AG20443 (cell line): Measurements from ENCODE around the gene TXNL1.
A peak's percentile ranks its signal among the peaks of the same experiment; 100 is the strongest.

Experiments
- DNase-seq: peaks from one replicate; pipeline ENCODE4 v3.0.0; 2012; ENCODE audit warnings: low spot score, mixed read lengths

Gene TXNL1

DNA sequence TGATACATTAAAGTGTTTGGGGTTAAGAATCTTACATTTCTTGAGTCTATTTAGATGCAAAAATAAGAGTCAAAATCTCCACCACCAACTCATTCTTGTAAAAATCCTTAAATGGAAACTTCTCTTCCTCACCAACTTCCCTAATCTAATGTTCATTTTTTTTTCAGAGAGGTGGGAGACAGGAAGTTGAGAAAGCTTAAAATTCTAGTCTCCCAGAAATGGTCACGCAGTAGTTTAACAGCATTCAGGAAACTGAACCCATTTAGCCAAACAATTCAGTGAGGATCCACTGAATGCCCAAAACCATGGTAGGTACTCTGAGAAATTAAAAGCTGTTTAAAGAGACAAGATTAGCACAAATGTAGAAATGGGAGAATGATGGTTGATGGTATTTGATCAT lies 69.0 kb downstream of the TXNL1 start:
- DNase-seq, result no peak

DNA sequence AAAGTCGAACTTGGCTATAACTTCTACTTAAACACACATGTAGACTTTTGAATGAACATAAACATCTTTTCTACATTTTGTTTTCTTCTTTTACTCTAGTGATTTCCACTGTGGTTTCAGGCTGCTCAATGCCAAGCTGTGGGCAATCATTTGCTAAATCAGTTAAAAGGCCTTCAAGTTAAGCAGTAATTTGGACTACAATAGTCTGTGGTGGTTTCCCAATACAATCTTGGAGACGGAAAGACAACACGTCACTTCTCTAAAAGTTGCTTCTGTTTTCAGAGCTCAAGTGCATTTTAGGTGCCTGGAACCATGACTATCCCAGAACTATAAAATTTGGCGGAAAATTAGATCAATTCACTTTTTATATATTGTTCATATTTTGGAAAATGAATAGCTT lies 69.4 kb downstream of the TXNL1 start:
- DNase-seq, result no peak

DNA sequence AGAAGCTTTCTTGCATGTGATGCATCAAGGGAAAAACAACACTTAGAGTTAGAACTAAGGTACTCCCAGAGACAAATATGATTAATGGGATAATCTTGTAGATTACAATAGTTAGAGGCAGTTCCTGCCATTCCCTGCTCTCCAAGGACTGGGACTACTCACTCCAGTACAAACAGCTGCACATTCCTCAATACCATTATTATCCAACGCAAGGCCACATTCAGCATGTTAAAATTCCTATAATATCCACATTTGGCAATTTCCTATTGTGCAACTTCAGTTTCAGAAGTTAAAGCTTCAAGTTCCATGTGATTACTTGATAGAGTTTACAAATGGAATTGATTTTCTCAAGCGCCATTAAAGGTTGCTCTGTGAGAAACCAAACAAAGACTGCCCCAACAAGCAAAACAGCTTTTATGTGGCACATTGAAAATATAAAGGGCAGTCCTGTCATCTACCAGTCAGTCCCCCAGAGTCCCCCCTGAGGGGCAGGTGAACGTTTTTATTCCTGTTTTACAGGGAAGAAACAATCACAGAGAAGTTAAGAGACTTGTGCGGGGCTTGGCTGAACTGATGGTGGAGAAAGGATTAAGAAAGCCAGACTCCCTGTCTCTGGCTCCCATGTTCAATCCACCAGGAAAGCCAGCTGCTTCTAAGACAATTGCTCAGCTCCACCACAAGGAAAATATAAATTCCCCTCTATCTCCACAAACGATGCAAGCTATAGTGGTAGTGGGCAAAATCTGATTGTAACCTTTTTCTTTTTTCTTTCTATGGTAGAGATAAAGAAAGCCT lies 72.6 kb downstream of the TXNL1 start:
- DNase-seq, result peak; percentile 79

DNA sequence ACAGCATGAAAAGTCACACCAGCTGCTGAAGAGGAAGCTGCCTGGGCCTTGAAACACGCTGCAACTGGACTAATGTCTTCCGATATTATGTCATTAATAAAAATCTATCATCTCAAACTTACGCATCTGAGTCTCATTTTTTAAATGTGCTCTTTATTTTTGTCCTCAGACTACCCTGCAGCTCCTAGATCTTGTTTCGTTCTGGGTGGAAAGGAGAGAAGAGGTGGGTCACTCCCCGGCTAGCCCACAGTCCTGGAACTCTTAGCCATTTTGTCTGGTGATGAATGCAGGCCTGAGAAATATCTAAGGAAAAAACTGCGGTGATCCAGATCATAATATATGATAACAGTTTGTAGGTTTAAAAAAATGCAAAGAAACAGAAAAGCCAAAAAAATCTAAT lies 73.3 kb downstream of the TXNL1 start:
- DNase-seq, result peak; percentile 21

DNA sequence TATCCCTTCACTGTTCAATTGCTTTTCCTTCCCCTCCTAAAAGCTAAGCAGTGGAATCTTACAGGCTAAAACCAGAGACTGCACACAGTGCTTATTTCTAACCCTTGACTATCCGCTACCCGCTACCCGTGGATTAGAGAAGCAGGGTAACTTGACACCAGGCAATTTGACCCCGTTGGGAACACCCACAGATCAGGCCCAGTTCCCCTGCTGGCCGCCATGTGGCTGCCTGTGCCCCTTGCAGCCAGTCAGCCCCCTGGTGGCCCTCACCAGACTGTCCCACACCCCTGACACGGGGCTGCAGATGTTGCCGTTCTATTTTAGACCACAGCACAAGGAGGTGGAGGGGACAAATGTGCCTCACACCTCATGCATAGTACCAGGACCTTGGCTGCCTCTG lies 74.8 kb downstream of the TXNL1 start:
- DNase-seq, result no peak

DNA sequence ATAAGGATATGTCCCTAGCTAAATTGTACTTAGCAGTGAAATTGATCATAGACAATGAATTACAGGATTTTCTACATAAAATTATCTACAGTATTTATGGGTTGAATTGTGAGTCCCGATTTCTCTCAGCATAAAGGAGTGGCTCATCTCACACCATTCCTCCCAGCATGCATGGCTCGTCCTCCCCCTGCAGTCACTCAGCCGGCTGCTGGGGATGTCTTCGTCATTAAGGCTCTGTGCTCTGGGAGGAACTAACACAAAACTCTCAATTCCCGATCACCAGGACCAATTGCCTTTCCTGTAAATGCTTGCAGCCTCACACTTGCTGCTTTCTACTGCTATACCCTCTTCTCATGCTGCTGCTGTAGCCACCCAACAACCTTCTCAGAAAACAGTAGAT lies 75.9 kb downstream of the TXNL1 start:
- DNase-seq, result no peak

DNA sequence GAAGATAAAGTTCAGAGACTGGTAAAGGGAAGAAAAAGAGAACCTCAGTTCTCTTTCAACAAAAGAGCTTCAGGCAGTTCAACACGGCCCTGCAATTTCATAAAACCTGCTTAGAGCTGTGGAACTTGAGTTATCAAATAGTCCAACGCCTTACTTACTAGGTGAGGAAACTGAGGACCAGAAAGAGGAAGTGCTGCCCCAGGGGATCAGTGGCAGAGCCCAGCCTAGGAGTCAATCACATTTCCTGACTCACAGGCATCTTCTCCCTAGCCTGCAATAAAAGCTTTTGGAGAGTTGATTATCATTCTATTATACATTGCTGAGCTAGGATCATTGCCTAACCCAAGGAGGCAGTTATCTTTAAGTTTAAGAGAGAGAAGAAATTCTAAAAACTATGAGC lies 77.4 kb downstream of the TXNL1 start:
- no peak for DNase-seq

DNA sequence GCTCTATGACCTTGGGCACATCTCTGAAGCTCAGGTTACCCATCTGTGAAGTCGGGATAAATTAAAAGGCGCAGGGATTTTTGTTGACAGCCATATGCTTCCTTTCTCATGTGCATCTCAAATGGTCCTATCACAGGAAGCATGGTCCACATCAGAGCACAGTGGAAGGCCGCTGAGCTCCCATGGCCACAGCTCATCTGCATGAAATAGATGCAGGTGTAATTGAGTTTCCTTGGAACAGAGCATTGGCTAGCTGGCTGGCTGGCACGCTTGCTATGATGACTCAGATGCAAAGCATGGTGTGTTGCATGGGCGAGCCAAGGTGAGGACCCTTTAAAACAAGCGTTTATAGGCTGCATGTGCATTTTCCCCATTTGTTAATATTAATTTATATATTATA lies 79.3 kb downstream of the TXNL1 start:
- no peak for DNase-seq

DNA sequence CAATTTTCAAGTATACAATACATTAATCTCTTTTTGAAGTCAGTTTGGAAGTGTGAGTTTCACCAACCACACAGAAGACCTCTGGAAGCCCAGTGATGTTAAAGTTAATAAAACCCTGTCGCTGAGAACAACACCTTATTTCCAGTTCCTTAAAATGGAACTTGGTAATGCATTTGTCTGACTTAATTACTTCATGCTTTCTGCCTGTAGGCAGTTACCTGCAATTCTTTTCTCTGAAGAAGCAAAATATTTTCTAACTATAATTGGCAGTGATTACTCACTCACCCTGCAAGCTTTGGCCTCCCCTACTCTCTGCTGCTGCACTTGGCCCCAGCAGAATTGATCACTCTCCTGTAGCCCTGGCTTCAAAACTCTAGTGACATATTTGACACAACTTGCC lies 81.5 kb downstream of the TXNL1 start:
- DNase-seq, result no peak

DNA sequence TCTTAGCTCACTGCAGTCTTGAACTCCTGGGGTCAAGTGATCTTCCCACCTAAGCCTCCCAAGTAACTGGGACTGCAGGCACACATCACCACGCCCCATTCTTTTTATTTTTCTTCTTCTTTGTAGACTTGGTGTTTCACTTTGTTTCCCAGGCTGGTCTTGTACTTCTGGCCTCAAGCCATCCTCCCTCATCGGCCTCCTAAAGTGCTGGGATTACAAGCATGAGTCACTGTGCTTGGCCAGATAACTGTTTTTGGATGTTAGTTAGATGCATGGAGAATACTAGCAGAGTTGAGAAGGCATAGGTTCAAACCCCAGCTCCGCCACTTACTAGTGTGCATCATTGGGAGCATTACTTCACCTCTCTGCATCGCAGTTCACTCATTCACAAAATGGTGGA lies 88.3 kb downstream of the TXNL1 start:
- DNase-seq, result no peak
